B cell (primary cell): ENCODE measurements around the gene ENTHD1.

ENCODE experiments used
- EZH2 ChIP-seq: IDR thresholded peaks from 2 replicates; pipeline ENCODE4 v1.6.1; 2012; ENCODE audit warnings: borderline replicate concordance, low read depth, mild to moderate bottlenecking, moderate library complexity, low read length; ENCODE audit not compliant: insufficient read depth, poor library complexity, severe bottlenecking
- TF ChIP-seq, protein P1 (sequence below): fragments of 200-600 bp; IDR thresholded peaks from one replicate; pipeline ENCODE4 v1.8.0; 2022; ENCODE audit warnings: antibody characterized with exemption, mild to moderate bottlenecking

GRCh38 chr22:39712751-39713525 is 180.6 kb downstream of the ENTHD1 start:
- TF ChIP-seq, protein P1, sequence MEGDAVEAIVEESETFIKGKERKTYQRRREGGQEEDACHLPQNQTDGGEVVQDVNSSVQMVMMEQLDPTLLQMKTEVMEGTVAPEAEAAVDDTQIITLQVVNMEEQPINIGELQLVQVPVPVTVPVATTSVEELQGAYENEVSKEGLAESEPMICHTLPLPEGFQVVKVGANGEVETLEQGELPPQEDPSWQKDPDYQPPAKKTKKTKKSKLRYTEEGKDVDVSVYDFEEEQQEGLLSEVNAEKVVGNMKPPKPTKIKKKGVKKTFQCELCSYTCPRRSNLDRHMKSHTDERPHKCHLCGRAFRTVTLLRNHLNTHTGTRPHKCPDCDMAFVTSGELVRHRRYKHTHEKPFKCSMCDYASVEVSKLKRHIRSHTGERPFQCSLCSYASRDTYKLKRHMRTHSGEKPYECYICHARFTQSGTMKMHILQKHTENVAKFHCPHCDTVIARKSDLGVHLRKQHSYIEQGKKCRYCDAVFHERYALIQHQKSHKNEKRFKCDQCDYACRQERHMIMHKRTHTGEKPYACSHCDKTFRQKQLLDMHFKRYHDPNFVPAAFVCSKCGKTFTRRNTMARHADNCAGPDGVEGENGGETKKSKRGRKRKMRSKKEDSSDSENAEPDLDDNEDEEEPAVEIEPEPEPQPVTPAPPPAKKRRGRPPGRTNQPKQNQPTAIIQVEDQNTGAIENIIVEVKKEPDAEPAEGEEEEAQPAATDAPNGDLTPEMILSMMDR, result no peak
- no peak for TF ChIP-seq EZH2
